NCI-H1694 (cell line): ENCODE data around the gene IQCE.

Experiments used
- DNase-seq: peaks from one replicate; lab custom pipeline; 2025; lab: John Stamatoyannopoulos, UW

IQCE gene

DNA sequence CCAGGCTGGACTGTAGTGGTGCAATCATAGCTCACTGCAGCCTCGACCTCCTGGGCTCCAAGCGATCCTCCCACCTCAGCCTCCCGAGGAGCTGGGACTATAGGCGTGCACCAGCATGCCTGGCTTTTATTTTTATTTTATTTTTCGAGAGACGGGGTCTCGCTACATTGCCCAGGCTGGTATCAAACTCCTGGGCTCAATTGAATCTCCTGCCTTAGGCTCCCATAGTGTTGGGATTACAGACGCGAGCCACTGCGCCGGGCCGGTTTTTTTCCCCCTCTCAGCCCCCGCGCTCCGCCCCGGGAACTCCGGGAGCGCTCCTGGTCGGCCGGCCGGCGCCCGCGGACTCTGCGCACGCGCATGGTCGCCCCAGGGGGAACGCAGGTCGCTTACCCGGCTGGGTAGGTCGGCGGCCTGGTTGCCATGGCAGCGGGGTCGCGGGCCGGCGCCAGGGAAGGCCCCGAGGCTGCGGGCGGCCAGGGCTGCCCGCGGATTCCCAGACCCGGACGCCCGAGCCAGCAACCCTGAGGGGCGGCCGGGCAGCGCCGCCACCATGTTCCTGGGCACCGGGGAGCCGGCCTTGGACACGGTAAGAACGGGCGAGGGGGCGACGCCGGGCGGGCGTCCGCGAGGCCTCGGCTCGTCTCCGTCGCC lies at the start of gene IQCE:
Gene IQCE, plus strand, starts transcription at position 351 of the 654 bp plus-strand sequence. Its CDS starts 203 bp downstream, at position 554.
- peak; percentile 42 for DNase-seq

DNA sequence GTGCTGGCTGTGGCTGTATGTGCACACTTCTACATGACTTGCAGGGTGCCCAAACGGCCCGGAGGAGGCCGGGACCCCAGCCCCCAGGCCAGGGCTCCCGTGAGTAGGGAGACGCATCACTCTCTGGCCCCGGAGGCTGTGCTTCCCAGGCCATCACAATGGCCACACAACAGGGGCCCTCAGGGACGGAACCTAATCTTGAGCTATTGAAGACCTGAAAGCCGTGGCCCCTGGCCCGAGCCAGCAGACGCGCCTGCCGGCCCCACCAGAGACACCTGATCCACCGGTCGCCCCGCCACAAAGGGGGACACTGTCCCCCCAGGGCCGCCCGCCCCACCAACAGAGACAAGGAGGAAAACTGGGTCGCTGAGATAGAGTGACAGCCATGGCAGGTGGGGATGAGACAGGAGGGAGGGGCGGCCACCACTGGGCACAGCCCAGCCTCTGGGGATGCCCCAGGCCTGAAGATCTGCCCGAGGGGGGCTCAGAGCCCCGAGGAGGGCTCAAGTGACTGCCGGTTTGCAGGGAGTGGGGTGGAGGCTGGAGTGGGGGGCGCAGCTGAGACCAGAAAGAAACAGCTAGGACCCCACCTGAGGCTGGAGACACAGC lies 49.4 kb upstream of the IQCE start:
- no peak for DNase-seq

- no peak for DNase-seq
Measured at GRCh38 chr7:2510130-2510776, 48.5 kb upstream of the IQCE start.

DNA sequence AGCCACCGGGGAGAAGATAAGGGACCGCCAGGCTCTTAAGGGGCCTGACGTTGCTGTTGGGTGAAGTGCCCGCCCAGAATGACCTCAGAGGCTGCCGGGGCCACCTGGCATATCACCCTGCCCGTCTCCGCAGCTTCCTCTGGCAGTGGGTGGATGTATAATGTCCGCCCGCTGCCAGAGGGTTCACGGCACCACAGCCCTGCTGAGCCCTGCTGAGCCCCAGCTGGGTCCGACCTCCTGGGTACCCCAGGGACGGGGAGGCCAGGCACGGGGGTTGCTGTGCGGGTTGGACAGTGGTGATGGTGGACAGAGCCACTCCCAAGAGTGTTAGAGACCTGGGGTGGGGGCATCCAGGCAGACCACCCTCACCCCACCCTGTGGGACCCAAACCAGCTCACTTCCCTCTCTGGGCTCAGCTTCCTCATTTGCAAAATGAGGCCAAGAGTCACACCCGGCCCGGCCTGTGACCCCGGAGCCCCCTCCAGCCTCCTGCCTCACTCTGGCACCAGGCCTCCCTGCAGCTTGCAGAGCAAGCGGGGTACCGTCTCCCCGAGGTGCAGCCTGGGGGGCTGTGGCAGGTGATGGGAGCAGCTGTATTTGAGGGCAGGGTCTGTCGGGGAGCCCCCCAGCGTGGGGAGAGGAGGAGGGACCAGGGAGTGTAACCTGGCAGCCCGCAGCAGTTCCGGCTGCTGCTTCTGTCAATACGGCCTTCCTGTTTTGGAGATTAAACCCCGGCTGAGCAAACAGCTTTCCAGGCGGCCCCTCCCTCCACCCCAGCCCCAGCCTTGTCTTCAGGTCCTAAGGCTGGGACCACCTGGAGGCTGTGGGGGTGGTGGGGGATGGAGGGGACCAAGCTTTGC lies 47.6 kb upstream of the IQCE start:
- DNase-seq = no peak

DNA sequence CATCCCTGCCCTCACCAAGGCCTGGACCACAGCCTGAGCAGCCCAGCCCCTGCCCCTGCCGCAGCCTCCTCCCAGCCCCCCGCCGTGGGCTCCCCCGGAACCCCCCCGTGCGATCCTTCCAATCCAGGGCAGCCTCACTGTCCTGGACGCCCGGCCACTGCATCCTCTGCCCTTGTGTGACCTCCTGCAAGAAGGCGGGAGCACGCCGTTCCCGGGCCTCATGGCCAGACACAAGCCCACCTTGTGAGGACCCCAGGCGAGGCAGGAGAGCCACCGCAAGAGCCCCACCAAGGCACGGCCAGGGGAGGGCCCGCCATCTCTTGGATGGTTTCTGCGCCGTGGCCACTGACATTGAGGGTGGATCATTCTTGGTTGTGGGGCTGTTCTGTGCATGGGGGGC lies 47.0 kb upstream of the IQCE start:
- DNase-seq = no peak

DNA sequence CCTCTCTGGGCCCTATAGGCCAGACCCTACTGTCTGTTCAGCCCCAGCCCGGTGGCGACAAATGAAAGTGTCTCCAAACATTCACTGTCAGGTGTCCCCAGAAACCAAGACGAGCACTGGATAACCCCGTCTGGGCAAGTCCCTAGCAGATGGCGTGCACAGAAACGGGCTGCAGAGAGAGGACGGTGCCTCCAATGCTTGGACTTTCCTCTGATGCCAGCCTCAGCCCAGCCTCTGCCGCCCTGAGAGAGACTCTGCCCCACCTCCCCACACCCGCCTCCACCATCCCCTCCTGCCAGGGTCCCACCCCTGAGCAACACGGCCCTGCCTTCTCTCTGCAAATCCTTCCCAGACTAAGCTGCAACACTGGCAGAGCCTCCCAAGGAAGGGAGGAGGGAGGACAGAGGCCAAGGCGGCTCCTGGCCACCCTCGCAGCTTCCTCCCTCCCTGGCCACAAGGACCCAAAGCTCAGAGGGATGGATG lies 46.6 kb upstream of the IQCE start:
- no peak for DNase-seq

GRCh38 chr7:2512713-2513112 lies 46.1 kb upstream of the IQCE start:
- no peak for DNase-seq

GRCh38 chr7:2513702-2514101 lies 45.1 kb upstream of the IQCE start:
- no peak for DNase-seq

- DNase-seq = no peak
Measured at GRCh38 chr7:2514473-2515423, 44.0 kb upstream of the IQCE start.

DNA sequence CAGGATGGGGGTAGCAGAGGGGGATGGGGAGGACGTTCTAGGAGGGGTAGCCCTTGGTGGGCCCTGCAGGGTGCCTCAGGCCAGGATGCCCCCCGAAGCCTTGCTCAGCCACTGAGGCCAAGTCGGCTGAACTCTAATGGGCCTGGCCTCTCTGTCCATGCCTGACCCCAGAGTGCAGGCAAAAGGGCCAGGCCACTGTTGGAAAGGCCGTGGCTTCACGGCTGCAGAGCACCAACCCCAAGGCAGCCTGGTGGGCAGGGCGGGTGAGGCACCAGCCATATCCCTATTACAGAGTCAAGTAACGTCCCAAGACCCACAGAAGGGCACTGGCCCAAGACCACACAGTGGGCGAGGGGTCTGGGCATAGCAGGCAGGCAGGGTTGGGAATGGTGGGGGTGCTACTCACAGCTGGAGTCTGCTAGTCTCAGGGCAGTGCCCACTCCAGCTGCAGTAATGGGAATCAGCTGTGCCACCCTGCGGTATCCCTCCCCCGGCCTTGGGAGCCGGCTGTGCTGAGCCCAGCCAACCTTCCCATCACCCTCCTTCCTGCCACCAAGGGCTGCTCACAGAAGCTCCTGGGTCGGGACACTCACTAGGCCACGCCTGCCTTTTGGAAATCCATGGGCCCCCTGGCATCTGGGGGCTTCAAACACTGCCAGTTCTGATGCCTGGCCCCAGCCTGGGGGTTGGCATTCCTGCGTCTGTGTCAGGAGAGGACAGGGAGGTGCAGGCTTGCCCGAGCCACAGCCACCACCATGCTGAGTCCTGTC lies 43.2 kb upstream of the IQCE start:
- no peak for DNase-seq

DNA sequence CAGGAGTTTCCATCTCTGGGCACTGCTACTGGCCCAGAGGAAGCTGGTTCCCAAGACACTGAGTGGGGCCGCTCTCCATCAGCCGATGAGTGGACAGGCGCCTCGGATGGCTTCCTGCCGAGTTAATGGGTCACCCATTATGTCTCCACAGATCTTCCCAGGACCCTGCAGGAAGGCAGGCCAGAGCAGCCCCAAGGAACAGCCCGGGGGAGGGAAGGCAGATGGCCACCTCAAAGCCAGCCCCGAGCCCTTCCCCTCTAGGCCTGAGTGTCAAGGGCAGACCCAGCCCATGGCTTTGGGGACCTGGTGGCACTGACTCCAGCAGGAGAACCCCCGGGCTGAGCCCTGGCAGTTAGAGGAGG lies 42.6 kb upstream of the IQCE start:
- DNase-seq = no peak

- no peak for DNase-seq
Measured at GRCh38 chr7:2517026-2517425, 41.8 kb upstream of the IQCE start.

DNA sequence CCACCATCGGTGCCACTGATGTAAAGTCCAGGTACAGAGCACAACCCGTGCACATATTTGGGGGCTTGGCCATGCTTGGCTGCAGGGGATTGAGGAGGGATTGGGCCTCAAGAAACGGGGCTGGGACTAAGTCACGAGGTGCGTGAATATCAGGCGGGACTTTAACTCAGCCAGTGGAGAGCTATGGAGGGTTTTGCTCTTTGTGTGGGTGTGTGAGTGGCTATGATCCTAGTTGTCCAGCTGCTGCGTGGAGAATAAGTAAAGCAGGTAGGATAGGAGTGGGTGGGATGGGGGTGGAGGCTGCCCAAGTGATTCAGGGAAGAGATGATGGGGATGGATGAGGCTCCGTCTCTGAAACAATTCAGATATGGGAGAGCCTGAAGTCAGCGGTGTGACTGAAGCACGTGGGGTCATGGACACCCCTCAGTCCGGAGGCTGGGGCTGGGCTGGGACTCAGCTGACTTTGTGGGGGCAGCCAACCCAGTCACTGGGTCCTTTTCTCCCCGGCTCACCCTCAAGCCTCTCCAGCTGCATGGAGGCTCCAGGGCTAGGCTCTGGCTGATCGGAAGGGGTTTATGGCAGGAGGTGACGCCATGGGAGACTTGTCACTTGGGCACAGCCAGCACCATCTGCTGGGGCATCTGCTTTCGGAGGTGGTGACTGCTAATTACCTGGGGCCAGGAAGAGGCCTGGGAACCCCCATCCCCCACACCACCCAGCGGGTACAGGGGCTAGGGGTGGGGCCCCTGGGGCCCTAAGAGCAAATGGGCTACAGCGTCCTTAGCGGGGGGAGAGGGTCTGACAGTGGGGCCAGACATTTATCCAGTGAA lies 40.9 kb upstream of the IQCE start:
- peak; percentile 93 for DNase-seq

- DNase-seq = no peak
Measured at GRCh38 chr7:2518737-2519118, 40.1 kb upstream of the IQCE start.

DNA sequence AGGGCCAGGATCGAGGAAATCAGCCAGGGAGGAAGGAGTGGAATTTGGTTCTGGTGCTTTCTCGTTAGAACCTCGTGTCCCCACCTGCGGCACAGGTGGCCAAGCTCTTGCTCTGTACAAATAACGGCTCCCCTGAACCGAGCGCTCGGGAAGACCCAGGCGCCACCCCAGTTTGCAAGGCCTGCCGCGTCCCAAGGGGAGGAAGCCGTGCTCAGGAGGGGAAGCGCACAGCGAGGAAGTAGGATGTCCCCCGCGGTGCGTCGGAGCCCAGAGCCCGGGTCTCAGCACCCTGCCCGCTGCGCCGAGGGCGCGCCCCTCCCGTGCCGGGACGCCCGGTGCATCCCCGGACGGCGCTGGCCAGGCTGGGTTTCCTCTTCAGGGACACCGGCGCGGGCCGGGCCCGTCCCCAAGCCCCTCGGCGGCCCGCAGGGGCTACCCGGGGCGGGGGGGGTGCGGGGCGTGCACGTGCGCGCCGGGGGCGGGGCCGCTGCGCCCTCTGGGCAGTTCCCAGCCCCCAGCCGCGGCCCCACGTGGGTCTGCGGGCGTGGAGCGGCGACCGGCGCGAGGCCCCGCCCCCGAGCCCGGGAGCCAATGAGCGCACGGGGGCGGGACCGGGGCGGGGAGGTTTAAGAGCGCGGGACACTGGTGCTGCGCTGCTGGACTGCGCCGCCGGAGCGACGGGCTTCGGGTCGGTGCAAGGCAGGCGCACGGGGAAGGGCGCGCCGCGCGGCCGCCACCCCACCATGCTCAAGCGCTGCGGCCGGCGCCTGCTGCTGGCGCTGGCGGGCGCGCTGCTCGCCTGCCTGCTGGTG lies 39.5 kb upstream of the IQCE start, which contains the start of gene LFNG:
Gene LFNG, plus strand, starts transcription at position 656 of the 812 bp plus-strand sequence. Its CDS starts 88 bp downstream, at position 744.
- peak; percentile 84 for DNase-seq

DNA sequence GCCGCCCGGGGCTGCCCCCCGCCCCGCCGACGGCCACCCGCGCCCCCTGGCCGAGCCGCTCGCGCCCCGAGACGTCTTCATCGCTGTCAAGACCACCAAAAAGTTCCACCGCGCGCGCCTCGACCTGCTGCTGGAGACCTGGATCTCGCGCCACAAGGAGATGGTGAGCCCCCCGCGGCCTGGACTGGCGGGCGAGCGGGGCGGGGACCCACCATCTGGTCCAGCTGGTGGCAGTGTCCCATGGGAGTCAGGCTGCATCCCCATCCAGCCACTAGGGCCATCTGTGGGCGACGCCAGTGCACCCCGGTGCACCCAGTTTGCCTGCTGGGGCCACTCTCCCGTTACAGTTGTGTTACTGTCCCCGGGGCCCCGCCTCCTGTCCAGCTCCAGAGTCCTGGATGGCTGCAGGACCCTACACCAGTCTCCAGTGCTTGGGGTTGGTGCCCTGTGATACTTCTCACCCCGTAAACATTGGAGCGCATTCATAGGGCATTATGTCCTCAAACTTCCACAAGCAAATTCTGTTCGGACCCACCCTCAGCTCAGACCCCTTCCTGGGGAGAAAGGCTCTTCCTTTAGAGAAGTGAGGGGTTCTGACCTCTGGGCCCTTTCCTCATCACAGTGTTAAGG lies 38.5 kb upstream of the IQCE start:
- DNase-seq = no peak

DNA sequence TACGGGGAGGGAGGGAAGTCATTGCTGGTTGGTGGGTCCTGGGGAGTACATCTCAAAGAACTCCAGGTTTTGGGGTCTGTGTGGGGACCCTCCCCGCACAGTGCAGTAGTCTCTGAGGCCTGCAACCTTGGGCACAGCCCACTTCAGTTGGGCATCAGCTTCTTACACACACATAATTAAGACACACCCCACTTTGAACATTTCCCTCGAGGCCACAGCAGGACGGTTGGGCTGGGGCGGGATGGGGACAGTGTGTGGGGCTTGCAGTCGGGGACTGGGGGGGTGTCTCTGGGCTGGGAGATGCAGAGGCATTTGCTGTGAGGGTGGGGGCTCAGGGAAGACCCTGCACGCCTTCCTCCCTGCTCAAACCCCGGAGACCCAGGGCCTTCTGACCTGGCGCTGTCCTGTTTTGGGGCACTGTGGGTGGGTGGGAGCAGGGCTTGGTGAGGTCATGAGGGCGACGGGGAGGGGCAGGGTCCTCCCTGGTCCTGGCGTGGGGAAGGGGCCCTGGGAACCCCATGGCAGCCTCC lies 38.0 kb upstream of the IQCE start:
- DNase-seq = no peak

GRCh38 chr7:2521341-2521745 lies 37.4 kb upstream of the IQCE start:
- DNase-seq = no peak
